Osteoblast (primary cell): ENCODE measurements around the gene MTHFD2L. TPM values are rescaled to one million over a fixed set of nuclear protein-coding genes. Genes with fewer than 3 reads are reported as not detected.

Experiments
- DNase-seq: peaks from one replicate; pipeline ENCODE4 v3.0.0; 2011; ENCODE audit warnings: low spot score, mixed read lengths; ENCODE audit not compliant: insufficient read length; ENCODE audit errors: missing footprints
- H2AFZ ChIP-seq: 2 replicates; pipeline ENCODE4 v1.6.0; 2011; ENCODE audit warnings: mild to moderate bottlenecking, low read length
- H3K27ac ChIP-seq: 2 replicates; pipeline ENCODE4 v1.5.1; 2011; ENCODE audit warnings: mild to moderate bottlenecking, low read depth, low read length, moderate library complexity
- H3K27me3 ChIP-seq: 2 replicates; pipeline ENCODE4 v1.6.0; 2012; ENCODE audit warnings: mild to moderate bottlenecking, control low read depth, inconsistent platforms, low read length, moderate library complexity; ENCODE audit not compliant: insufficient read depth
- H3K36me3 ChIP-seq: 2 replicates; pipeline ENCODE4 v1.5.1; 2011; ENCODE audit warnings: mild to moderate bottlenecking, low read length, control low read depth, moderate library complexity; ENCODE audit not compliant: insufficient read depth
- H3K4me1 ChIP-seq: 2 replicates; pipeline ENCODE4 v1.5.1; 2011; ENCODE audit warnings: mild to moderate bottlenecking, low read length, control low read depth, moderate library complexity; ENCODE audit not compliant: insufficient read depth
- H3K4me2 ChIP-seq: 2 replicates; pipeline ENCODE4 v1.6.0; 2011; ENCODE audit warnings: mild to moderate bottlenecking, low read length; ENCODE audit not compliant: insufficient read depth
- H3K4me3 ChIP-seq: fragments of 200-600 bp; sonication (generic); 3 replicates; pipeline ENCODE4 v1.5.1; 2012; ENCODE audit warnings: mild to moderate bottlenecking, low read length, inconsistent platforms; ENCODE audit not compliant: insufficient read depth
- H3K79me2 ChIP-seq: 2 replicates; pipeline ENCODE4 v1.6.0; 2012; ENCODE audit warnings: mild to moderate bottlenecking, low read length, control low read depth, inconsistent platforms; ENCODE audit not compliant: insufficient read depth
- H3K9me3 ChIP-seq: 2 replicates; pipeline ENCODE4 v1.5.1; 2011; ENCODE audit warnings: low read depth, low read length, control low read depth
- H4K20me1 ChIP-seq: 2 replicates; pipeline ENCODE4 v1.6.0; 2012; ENCODE audit warnings: mild to moderate bottlenecking, low read length, control low read depth; ENCODE audit not compliant: insufficient read depth
- total RNA-seq: library from RNA; depleted of rRNA; stranded (reverse); fragments of >200 nt; gene quantifications from 2 replicates; pipeline ENCODE4 v1.2.3, GENCODE V29; 2012
- TF ChIP-seq, protein P1 (sequence below): IDR thresholded peaks from 2 replicates; pipeline ENCODE4 v1.5.1; 2011; ENCODE audit warnings: mild to moderate bottlenecking, low read depth, low read length, moderate library complexity; ENCODE audit errors: extremely low read depth

The MTHFD2L gene
- total RNA-seq, 1 donor = 13.0 TPM

GRCh38 chr4:74307170-74307569 lies 149.3 kb downstream of the MTHFD2L start:
- Histone ChIP-seq H4K20me1 (no peaks in the 10 kb centered on the region), H3K9me3 (no peaks in the 10 kb centered on the region), H2AFZ (no peak overlapping the region), H3K27ac (no peak overlapping the region), H3K79me2 (no peaks in the 10 kb centered on the region), H3K36me3 (no peaks in the 10 kb centered on the region), H3K27me3 (no peaks in the 10 kb centered on the region), H3K4me3 (no peak overlapping the region), H3K4me1 (no peaks in the 10 kb centered on the region), H3K4me2 (no peak overlapping the region)
- TF ChIP-seq, protein P1, sequence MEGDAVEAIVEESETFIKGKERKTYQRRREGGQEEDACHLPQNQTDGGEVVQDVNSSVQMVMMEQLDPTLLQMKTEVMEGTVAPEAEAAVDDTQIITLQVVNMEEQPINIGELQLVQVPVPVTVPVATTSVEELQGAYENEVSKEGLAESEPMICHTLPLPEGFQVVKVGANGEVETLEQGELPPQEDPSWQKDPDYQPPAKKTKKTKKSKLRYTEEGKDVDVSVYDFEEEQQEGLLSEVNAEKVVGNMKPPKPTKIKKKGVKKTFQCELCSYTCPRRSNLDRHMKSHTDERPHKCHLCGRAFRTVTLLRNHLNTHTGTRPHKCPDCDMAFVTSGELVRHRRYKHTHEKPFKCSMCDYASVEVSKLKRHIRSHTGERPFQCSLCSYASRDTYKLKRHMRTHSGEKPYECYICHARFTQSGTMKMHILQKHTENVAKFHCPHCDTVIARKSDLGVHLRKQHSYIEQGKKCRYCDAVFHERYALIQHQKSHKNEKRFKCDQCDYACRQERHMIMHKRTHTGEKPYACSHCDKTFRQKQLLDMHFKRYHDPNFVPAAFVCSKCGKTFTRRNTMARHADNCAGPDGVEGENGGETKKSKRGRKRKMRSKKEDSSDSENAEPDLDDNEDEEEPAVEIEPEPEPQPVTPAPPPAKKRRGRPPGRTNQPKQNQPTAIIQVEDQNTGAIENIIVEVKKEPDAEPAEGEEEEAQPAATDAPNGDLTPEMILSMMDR = no peak
- no peak for DNase-seq

GRCh38 chr4:74308215-74308614 lies 150.3 kb downstream of the MTHFD2L start, which contains the start of gene EPGN:
Gene EPGN, plus strand, starts transcription at chr4:74308470. Its CDS starts 64 bp downstream, at chr4:74308534.
- no peaks in the 10 kb centered on the region for H3K79me2 ChIP-seq
- H3K4me1 ChIP-seq = no peaks in the 10 kb centered on the region
- H3K4me3 ChIP-seq = peak within 1 kb of the TSS; percentile 32
- H3K27me3 ChIP-seq = no peaks in the 10 kb centered on the region
- H3K4me2 ChIP-seq = peak within 1 kb of the TSS; percentile 55
- H3K36me3 ChIP-seq = no peaks in the 10 kb centered on the region
- DNase-seq = no peak
- peak within 1 kb of the TSS; percentile 36 for H3K27ac ChIP-seq
- TF ChIP-seq, protein P1 = no peak
- no peaks in the 10 kb centered on the region for H4K20me1 ChIP-seq
- H2AFZ ChIP-seq = no peak within 1 kb of the TSS
- no peaks in the 10 kb centered on the region for H3K9me3 ChIP-seq

DNA sequence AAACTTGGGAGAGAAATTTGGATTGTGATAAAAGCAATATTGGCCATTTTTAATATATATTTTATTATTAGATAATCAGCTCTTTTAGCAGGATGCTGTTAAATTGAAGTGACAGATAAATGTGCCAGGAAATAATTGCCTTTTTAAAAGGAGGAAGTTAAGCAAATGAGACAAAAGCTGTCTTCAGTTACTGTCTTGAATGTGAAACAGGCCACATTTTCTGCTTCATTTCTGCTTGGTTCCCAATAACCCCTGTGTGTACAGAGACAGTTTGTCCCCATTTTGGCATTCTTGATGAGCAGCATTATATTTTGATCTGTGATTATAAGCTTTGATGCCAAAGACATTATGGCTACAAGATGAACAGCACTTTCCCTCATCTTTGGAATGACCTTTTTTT lies 151.3 kb downstream of the MTHFD2L start:
- Histone ChIP-seq H3K79me2 (no peaks in the 10 kb centered on the region), H3K4me1 (no peaks in the 10 kb centered on the region), H3K9me3 (no peaks in the 10 kb centered on the region), H3K27me3 (no peaks in the 10 kb centered on the region), H4K20me1 (no peaks in the 10 kb centered on the region), H3K27ac (no peak overlapping the region), H3K4me3 (peak overlapping the region; percentile 25), H3K36me3 (no peaks in the 10 kb centered on the region), H2AFZ (no peak overlapping the region), H3K4me2 (peak overlapping the region; percentile 55)
- TF ChIP-seq, protein P1 = no peak
- DNase-seq = no peak

DNA sequence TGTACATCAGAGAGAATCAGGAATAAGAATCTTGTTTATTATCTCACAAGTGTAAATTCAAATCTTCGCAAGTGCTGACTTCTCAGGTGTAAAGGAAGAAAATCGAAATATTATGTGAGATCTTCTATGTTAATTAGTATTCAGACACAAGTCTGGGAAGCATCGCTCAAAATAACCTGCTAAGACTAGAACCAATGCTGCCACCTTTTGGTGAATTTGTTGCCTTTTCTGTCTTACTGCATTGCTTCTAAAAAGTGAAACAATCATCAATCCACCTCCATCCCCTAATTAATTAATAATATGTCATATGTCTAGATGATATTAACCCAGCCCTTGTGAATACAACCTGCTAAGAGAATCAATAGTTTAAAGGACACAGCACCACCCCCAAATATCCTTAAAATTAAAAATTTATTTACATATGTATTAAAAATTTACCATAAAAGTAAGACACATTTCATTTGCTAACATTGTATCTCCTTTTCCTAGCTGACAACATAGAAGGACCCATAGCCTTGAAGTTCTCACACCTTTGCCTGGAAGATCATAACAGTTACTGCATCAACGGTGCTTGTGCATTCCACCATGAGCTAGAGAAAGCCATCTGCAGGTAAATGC lies 153.9 kb downstream of the MTHFD2L start:
- no peaks in the 10 kb centered on the region for H3K79me2 ChIP-seq
- no peaks in the 10 kb centered on the region for H3K4me1 ChIP-seq
- H4K20me1 ChIP-seq = no peaks in the 10 kb centered on the region
- no peak overlapping the region for H3K27ac ChIP-seq
- H3K36me3 ChIP-seq = no peaks in the 10 kb centered on the region
- peak overlapping the region; percentile 12 for H3K4me2 ChIP-seq
- H3K27me3 ChIP-seq = no peaks in the 10 kb centered on the region
- no peak overlapping the region for H2AFZ ChIP-seq
- TF ChIP-seq, protein P1 = peak; percentile 73
- peak; percentile 49 for DNase-seq
- no peaks in the 10 kb centered on the region for H3K9me3 ChIP-seq
- no peak overlapping the region for H3K4me3 ChIP-seq
